ENCODE measurements around the gene DSG3. TPM values are rescaled to one million over a fixed set of nuclear protein-coding genes. Genes with fewer than 3 reads are reported as not detected.

DSG3 gene
- total and polyA plus RNA-seq, 4 donors = 0.03 to 0.09 TPM; not detected in 2

GRCh38 chr18:31413137-31413536 lies 34.4 kb upstream of the DSG3 start:
- Histone ChIP-seq H3K4me1 (ENCODE audit: control insufficient read depth in 5 of 5, insufficient read depth in 5 of 5, low read length in 5 of 5) (no peaks in the 10 kb centered on the region), H3K27ac (ENCODE audit: low read depth in 1 of 2, low read length in 1 of 2) (no peak overlapping the region), H3K36me3 (ENCODE audit: control insufficient read depth in 4 of 4, insufficient read depth in 4 of 4, low read length in 4 of 4) (no peaks in the 10 kb centered on the region), H3K4me3 (no peak overlapping the region), H3K9me3 (ENCODE audit: control insufficient read depth in 4 of 4, insufficient read depth in 3 of 4, low read length in 3 of 4) (no peaks in the 10 kb centered on the region), H3K27me3 (ENCODE audit: control insufficient read depth in 3 of 3, insufficient read depth in 3 of 3, low read length in 2 of 3) (no peaks in the 10 kb centered on the region), H3K9ac (ENCODE audit: insufficient read depth in 1 of 2, low read length in 2 of 2) (no peak overlapping the region)
- ATAC-seq (ENCODE audit: insufficient read depth, low FRiP score) (no peak), DNase-seq (no peak)
- TF ChIP-seq, protein P1, sequence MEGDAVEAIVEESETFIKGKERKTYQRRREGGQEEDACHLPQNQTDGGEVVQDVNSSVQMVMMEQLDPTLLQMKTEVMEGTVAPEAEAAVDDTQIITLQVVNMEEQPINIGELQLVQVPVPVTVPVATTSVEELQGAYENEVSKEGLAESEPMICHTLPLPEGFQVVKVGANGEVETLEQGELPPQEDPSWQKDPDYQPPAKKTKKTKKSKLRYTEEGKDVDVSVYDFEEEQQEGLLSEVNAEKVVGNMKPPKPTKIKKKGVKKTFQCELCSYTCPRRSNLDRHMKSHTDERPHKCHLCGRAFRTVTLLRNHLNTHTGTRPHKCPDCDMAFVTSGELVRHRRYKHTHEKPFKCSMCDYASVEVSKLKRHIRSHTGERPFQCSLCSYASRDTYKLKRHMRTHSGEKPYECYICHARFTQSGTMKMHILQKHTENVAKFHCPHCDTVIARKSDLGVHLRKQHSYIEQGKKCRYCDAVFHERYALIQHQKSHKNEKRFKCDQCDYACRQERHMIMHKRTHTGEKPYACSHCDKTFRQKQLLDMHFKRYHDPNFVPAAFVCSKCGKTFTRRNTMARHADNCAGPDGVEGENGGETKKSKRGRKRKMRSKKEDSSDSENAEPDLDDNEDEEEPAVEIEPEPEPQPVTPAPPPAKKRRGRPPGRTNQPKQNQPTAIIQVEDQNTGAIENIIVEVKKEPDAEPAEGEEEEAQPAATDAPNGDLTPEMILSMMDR (IDR thresholded peaks at IDR 0.05; ENCODE audit: control extremely low read depth, extremely low read depth) = no peak
- 93 to 96% methylated on average over 6 of the region's 6 CpGs for WGBS, 2 donors

GRCh38 chr18:31417850-31418249 lies 29.7 kb upstream of the DSG3 start:
- no peak for ATAC-seq (ENCODE audit: insufficient read depth, low FRiP score)
- Histone ChIP-seq H3K27me3 (ENCODE audit: control insufficient read depth in 3 of 3, insufficient read depth in 3 of 3, low read length in 2 of 3) (no peaks in the 10 kb centered on the region), H3K4me1 (ENCODE audit: control insufficient read depth in 5 of 5, insufficient read depth in 5 of 5, low read length in 5 of 5) (no peaks in the 10 kb centered on the region), H3K36me3 (ENCODE audit: control insufficient read depth in 4 of 4, insufficient read depth in 4 of 4, low read length in 4 of 4) (no peaks in the 10 kb centered on the region), H3K27ac (ENCODE audit: low read depth in 1 of 2, low read length in 1 of 2) (no peak overlapping the region), H3K9me3 (ENCODE audit: control insufficient read depth in 4 of 4, insufficient read depth in 3 of 4, low read length in 3 of 4) (peaks cover 0 to 2% (median 0%) of the 10 kb centered on the region in 4 donors), H3K9ac (ENCODE audit: insufficient read depth in 1 of 2, low read length in 2 of 2) (no peak overlapping the region), H3K4me3 (no peak overlapping the region)
- TF ChIP-seq, protein P1 (IDR thresholded peaks at IDR 0.05; ENCODE audit: control extremely low read depth, extremely low read depth) = no peak
- DNase-seq = no peak

- no peak overlapping the region for H3K27ac ChIP-seq (ENCODE audit: low read depth in 1 of 2, low read length in 1 of 2)
- TF ChIP-seq, protein P1 (IDR thresholded peaks at IDR 0.05; ENCODE audit: control extremely low read depth, extremely low read depth) = no peak
- no peak overlapping the region for H3K4me3 ChIP-seq
- H3K4me1 ChIP-seq (ENCODE audit: control insufficient read depth in 5 of 5, insufficient read depth in 5 of 5, low read length in 5 of 5) = no peaks in the 10 kb centered on the region
- DNase-seq (no peak), ATAC-seq (ENCODE audit: insufficient read depth, low FRiP score) (peak; percentile 87)
- no peaks in the 10 kb centered on the region for H3K27me3 ChIP-seq (ENCODE audit: control insufficient read depth in 3 of 3, insufficient read depth in 3 of 3, low read length in 2 of 3)
- H3K36me3 ChIP-seq (ENCODE audit: control insufficient read depth in 4 of 4, insufficient read depth in 4 of 4, low read length in 4 of 4) = no peaks in the 10 kb centered on the region
- H3K9me3 ChIP-seq (ENCODE audit: control insufficient read depth in 4 of 4, insufficient read depth in 3 of 4, low read length in 3 of 4) = peaks cover 0 to 2% (median 0%) of the 10 kb centered on the region in 4 donors
- H3K9ac ChIP-seq (ENCODE audit: insufficient read depth in 1 of 2, low read length in 2 of 2) = no peak overlapping the region
- 71 to 86% methylated on average over 7 of the region's 7 CpGs for whole genome bisulfite sequencing, 2 donors
These were observed 28.0 kb upstream of the DSG3 start for GRCh38 chr18:31419457-31419932.

DNA sequence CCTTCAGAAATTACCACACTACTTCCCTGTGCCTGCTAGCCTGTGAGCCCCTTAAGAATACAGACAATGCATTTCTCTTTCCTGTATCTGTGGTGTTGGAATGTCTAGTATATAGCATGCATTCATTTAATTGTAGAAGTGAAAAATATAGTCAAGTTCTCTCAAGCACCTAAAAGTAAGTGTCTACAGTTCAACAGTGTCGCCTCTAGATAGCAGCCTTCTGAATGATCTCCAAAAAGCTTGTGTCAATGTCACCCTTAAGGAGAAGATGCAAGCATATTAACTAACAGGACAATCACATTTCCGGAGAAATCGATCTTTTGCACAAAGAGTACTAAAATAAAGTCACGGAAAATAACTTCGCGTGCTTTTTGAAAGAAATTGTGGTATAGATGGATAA lies 27.5 kb upstream of the DSG3 start:
- no peak overlapping the region for H3K9ac ChIP-seq (ENCODE audit: insufficient read depth in 1 of 2, low read length in 2 of 2)
- no peak for ATAC-seq (ENCODE audit: insufficient read depth, low FRiP score)
- TF ChIP-seq, protein P1 (IDR thresholded peaks at IDR 0.05; ENCODE audit: control extremely low read depth, extremely low read depth) = no peak
- H3K9me3 ChIP-seq (ENCODE audit: control insufficient read depth in 4 of 4, insufficient read depth in 3 of 4, low read length in 3 of 4) = peaks cover 0 to 2% (median 0%) of the 10 kb centered on the region in 4 donors
- DNase-seq = no peak
- no peaks in the 10 kb centered on the region for H3K27me3 ChIP-seq (ENCODE audit: control insufficient read depth in 3 of 3, insufficient read depth in 3 of 3, low read length in 2 of 3)
- H3K4me1 ChIP-seq (ENCODE audit: control insufficient read depth in 5 of 5, insufficient read depth in 5 of 5, low read length in 5 of 5) = no peaks in the 10 kb centered on the region
- H3K27ac ChIP-seq (ENCODE audit: low read depth in 1 of 2, low read length in 1 of 2) = no peak overlapping the region
- no peaks in the 10 kb centered on the region for H3K36me3 ChIP-seq (ENCODE audit: control insufficient read depth in 4 of 4, insufficient read depth in 4 of 4, low read length in 4 of 4)
- WGBS, 2 donors = 94% methylated on average over 6 of the region's 6 CpGs
- no peak overlapping the region for H3K4me3 ChIP-seq
